K562 (cell line): ENCODE data around the gene ZNF544. TPM values are rescaled to one million over a fixed set of nuclear protein-coding genes. Genes with fewer than 3 reads are reported as not detected.

ENCODE experiments used
- CBX5 ChIP-seq: IDR thresholded peaks from 2 replicates; pipeline ENCODE4 v1.6.1; 2014; ENCODE audit warnings: low read depth, borderline replicate concordance
- GABPB2 ChIP-seq: fragments of 250-450 bp; sonication (Bioruptor Pico); conservative IDR thresholded peaks from 2 replicates; pipeline ENCODE4 v1.5.1; 2021; ENCODE audit warnings: mild to moderate bottlenecking
- GATAD2A ChIP-seq: fragments of 450-650 bp; IDR thresholded peaks from 2 replicates; pipeline ENCODE4 v1.6.1; 2017
- HMGN3 ChIP-seq: IDR thresholded peaks from 2 replicates; pipeline ENCODE4 v1.6.1; 2011; ENCODE audit warnings: borderline replicate concordance, low read depth, mild to moderate bottlenecking, mixed read lengths, low read length; ENCODE audit not compliant: insufficient read length; ENCODE audit errors: extremely low read depth
- HNRNPK ChIP-seq: fragments of 200-400 bp; formaldehyde crosslinking; IDR thresholded peaks from one replicate; pipeline ENCODE4 v1.6.1; 2018; ENCODE audit warnings: mild to moderate bottlenecking, low read depth, low read length; ENCODE audit not compliant: poor library complexity, severe bottlenecking
- JUN ChIP-seq, 2 experiments: sonication (generic) in 1 of 2; formaldehyde crosslinking in 1 of 2; IDR thresholded peaks; 2 replicates each; pipeline versions ENCODE4 v1.6.1 to v1.8.0; 2012 to 2022; ENCODE audit warnings: borderline replicate concordance in 2 of 2, mild to moderate bottlenecking in 2 of 2, improper control_type of control experiment in 1 of 2, low read depth in 1 of 2, low read length in 1 of 2, missing genetic modification reagents in 1 of 2
- KDM2B ChIP-seq: fragments of 250-450 bp; sonication (Bioruptor Pico); IDR thresholded peaks from 2 replicates; pipeline ENCODE4 v1.8.0; 2021; ENCODE audit warnings: mild to moderate bottlenecking, moderate library complexity
- KLF10 ChIP-seq: fragments of 250-450 bp; sonication (Bioruptor Pico); IDR thresholded peaks from 2 replicates; pipeline ENCODE4 v1.6.1; 2021; ENCODE audit warnings: matching md5 sums
- NFE2L1 ChIP-seq: fragments of 450-650 bp; IDR thresholded peaks from 2 replicates; pipeline ENCODE4 v1.6.1; 2016; ENCODE audit warnings: missing genetic modification characterization, low read depth, mild to moderate bottlenecking, missing compliant biosample characterization, moderate library complexity, borderline replicate concordance
- PCBP2 ChIP-seq: fragments of 200-400 bp; formaldehyde crosslinking; IDR thresholded peaks from 2 replicates; pipeline ENCODE4 v1.6.1; 2018; ENCODE audit warnings: low read length, low read depth, mild to moderate bottlenecking, moderate library complexity; ENCODE audit not compliant: poor library complexity, severe bottlenecking
- PTRF ChIP-seq: fragments of 450-650 bp; IDR thresholded peaks from 2 replicates; pipeline ENCODE4 v1.6.1; 2016; ENCODE audit warnings: mild to moderate bottlenecking, missing genetic modification characterization, missing compliant biosample characterization
- SMAD2 ChIP-seq: fragments of 150-350 bp; IDR thresholded peaks from 2 replicates; pipeline ENCODE4 v1.6.1; 2014; ENCODE audit warnings: low read depth, mild to moderate bottlenecking, low read length
- SMARCE1 ChIP-seq: fragments of 450-650 bp; IDR thresholded peaks from 2 replicates; pipeline ENCODE4 v1.7.1; 2016; ENCODE audit warnings: mild to moderate bottlenecking
- TFAM ChIP-seq: fragments of 250-450 bp; sonication (Bioruptor Pico); conservative IDR thresholded peaks from 2 replicates; pipeline ENCODE4 v1.5.0; 2021; ENCODE audit warnings: mild to moderate bottlenecking, moderate library complexity
- ZC3H11A ChIP-seq: IDR thresholded peaks from 2 replicates; pipeline ENCODE4 v1.6.1; 2012; ENCODE audit warnings: low read depth, low read length, improper control_type of control experiment
- ZC3H8 ChIP-seq: fragments of 450-650 bp; IDR thresholded peaks from 2 replicates; pipeline ENCODE4 v1.6.1; 2017
- ZNF124 ChIP-seq: sonication (generic); formaldehyde crosslinking; IDR thresholded peaks from 2 replicates; pipeline ENCODE4 v1.8.1; 2022; ENCODE audit warnings: missing genetic modification reagents
- ZNF24 ChIP-seq: fragments of 450-650 bp; IDR thresholded peaks from 2 replicates; pipeline ENCODE4 v1.6.1; 2016
- ZNF41 ChIP-seq: fragments of 250-450 bp; sonication (Bioruptor Pico); conservative IDR thresholded peaks from 2 replicates; pipeline ENCODE4 v1.4.0; 2020; ENCODE audit warnings: mild to moderate bottlenecking
- ZNF780A ChIP-seq: fragments of 250-450 bp; sonication (Bioruptor Pico); IDR thresholded peaks from 2 replicates; pipeline ENCODE4 v1.5.0; 2021; ENCODE audit warnings: mild to moderate bottlenecking
- ZZZ3 ChIP-seq: fragments of 450-650 bp; IDR thresholded peaks from 2 replicates; pipeline ENCODE4 v1.6.1; 2016; ENCODE audit warnings: antibody characterized with exemption, mild to moderate bottlenecking, moderate library complexity
- polyA plus RNA-seq, 8 experiments: library from polyadenylated mRNA; depleted of rRNA in 4 of 8; stranded (reverse) in 5 of 8; unstranded in 3 of 8; fragments of >200 nt; fragmentation: Nextera tagmentation in 2 of 8; fragmentation: Illumina TruSeq in 1 of 8; extraction: Ambion mirVana in 2 of 8; extraction: Trizol in 1 of 8; gene quantifications; 2 replicates each; pipeline versions ENCODE4 v1.2.1 to v1.2.3, GENCODE V29; 2011 to 2014; ENCODE audit warnings: inconsistent platforms in 1 of 8, missing spikeins in 1 of 8
- total RNA-seq, 7 experiments: library from RNA; depleted of rRNA in 6 of 7; stranded (reverse); fragments of >200 nt in 6 of 7; fragmentation: Illumina TruSeq in 2 of 7; extraction: Trizol in 2 of 7; gene quantifications; 2 replicates each; pipeline versions ENCODE4 v1.2.1 to v1.2.3, GENCODE V29; 2011 to 2021; ENCODE audit warnings: low replicate concordance in 1 of 7
- TF ChIP-seq, protein P1 (sequence below): sonication (generic); formaldehyde crosslinking; IDR thresholded peaks from 2 replicates; pipeline ENCODE4 v1.8.1; 2023; ENCODE audit warnings: missing genetic modification reagents, mild to moderate bottlenecking, borderline replicate concordance
- TF ChIP-seq, protein P2 (sequence below), 2 experiments: fragments of 450-650 bp in 1 of 2; sonication (generic) in 1 of 2; formaldehyde crosslinking in 1 of 2; IDR thresholded peaks in 1 of 2; conservative IDR thresholded peaks in 1 of 2; 2 replicates each; pipeline versions ENCODE4 v1.6.1 to v1.8.1; 2016 to 2023; ENCODE audit warnings: mild to moderate bottlenecking in 2 of 2, moderate library complexity in 2 of 2, inconsistent platforms in 1 of 2, missing genetic modification reagents in 1 of 2

The ZNF544 gene
- total and polyA plus RNA-seq, 9 of the 15 experiments (the other 6 are each of a cell fraction or from before 2014, with no cell fraction given) = 23.6 to 59.0 (median 41.4) TPM

DNA sequence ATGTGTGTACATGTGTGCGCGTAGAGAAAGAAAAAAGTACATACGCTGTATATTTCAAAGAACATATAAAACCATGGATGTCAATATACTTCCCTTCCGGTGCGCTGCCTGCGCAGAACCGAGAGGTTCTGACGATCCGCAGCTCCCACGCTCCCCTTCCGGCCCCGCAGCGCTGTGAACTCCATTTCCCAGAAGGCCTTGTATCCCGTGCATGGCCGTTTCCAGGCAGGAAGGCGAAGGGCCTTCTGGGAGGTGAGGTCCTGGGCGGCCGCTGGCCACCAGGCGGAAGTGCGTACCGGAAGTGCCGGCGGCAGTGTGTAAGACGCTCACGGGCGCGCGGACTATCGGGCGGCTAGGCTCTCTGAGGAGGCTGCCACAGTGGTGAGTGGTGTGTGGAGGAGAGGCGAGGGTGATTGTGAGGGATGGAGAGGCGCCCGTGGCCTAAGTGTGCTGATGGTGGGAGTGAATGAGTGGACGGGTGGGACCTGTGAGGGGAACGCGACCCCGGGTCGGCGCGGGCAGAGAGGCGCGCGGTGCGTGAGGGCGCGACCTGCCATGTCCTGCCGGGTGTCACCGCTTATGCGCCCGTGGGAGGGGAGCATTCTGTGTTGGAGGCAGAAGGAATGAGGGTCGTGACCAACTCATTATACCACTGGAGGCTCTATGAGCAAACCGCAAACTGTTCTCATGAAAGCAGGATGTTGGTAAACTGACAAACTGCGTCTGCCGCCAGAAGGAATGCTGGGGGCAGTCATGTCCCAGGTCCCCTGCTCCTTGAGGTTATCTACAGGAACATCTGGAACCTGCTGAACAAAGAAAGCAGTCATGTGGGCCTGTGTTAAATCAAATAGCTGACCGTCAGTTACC is 76.6 kb downstream of the ZNF544 start, which contains the start of gene ERVK3-1 (continued):
- TF ChIP-seq JUN (IDR thresholded peaks at IDR 0.05; ENCODE audit: borderline replicate concordance, low read depth, low read length) (0 out of 2 replicates have a peak, but pooled peaks have one; percentile 20), JUN (CRISPR knock-in tag; IDR thresholded peaks at IDR 0.05; ENCODE audit: borderline replicate concordance) (no peak; the same call in 1 of the 2 replicates), SMAD2 (no peak), ZZZ3 (0 out of 2 replicates have a peak, but pooled peaks have one; percentile 37), HMGN3 (peak; percentile 54), ZC3H11A (no peak; the same call in 1 of the 2 replicates), CBX5 (no peak), PTRF (tag) (no peak), SMARCE1 (0 out of 2 replicates have a peak, but pooled peaks have one; percentile 39), PCBP2 (no peak), ZNF124 (CRISPR knock-in tag) (no peak), GABPB2 (CRISPR knock-in tag) (no peak), GATAD2A (peak; percentile 25; the same call in 1 of the 2 replicates), KLF10 (CRISPR knock-in tag) (no peak), KDM2B (CRISPR knock-in tag) (no peak), ZNF24 (peak; percentile 86), ZC3H8 (no peak), HNRNPK (no peak), TFAM (no peak), ZNF41 (no peak), ZNF780A (no peak), NFE2L1 (tag) (no peak)
- TF ChIP-seq, protein P1, sequence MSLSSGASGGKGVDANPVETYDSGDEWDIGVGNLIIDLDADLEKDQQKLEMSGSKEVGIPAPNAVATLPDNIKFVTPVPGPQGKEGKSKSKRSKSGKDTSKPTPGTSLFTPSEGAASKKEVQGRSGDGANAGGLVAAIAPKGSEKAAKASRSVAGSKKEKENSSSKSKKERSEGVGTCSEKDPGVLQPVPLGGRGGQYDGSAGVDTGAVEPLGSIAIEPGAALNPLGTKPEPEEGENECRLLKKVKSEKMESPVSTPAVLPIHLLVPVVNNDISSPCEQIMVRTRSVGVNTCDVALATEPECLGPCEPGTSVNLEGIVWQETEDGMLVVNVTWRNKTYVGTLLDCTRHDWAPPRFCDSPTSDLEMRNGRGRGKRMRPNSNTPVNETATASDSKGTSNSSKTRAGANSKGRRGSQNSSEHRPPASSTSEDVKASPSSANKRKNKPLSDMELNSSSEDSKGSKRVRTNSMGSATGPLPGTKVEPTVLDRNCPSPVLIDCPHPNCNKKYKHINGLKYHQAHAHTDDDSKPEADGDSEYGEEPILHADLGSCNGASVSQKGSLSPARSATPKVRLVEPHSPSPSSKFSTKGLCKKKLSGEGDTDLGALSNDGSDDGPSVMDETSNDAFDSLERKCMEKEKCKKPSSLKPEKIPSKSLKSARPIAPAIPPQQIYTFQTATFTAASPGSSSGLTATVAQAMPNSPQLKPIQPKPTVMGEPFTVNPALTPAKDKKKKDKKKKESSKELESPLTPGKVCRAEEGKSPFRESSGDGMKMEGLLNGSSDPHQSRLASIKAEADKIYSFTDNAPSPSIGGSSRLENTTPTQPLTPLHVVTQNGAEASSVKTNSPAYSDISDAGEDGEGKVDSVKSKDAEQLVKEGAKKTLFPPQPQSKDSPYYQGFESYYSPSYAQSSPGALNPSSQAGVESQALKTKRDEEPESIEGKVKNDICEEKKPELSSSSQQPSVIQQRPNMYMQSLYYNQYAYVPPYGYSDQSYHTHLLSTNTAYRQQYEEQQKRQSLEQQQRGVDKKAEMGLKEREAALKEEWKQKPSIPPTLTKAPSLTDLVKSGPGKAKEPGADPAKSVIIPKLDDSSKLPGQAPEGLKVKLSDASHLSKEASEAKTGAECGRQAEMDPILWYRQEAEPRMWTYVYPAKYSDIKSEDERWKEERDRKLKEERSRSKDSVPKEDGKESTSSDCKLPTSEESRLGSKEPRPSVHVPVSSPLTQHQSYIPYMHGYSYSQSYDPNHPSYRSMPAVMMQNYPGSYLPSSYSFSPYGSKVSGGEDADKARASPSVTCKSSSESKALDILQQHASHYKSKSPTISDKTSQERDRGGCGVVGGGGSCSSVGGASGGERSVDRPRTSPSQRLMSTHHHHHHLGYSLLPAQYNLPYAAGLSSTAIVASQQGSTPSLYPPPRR (CRISPR knock-in tag) = no peak
- TF ChIP-seq, protein P2, sequence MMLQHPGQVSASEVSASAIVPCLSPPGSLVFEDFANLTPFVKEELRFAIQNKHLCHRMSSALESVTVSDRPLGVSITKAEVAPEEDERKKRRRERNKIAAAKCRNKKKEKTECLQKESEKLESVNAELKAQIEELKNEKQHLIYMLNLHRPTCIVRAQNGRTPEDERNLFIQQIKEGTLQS (IDR thresholded peaks at IDR 0.05) = no peak
- TF ChIP-seq, protein P2 (CRISPR knock-in tag; conservative IDR thresholded peaks at IDR 0.05) = no peak
